DMS153 treated with DMSO at 0.1 percent for 48 hours (cell line): ENCODE data around the gene MYO1B.
"Not testable (repeated sequence)": the region's sequence is repeated elsewhere in the genome, so short reads cannot be mapped to it uniquely, and the experiment has no call there.

ENCODE experiments used
- DNase-seq: peaks from one replicate; lab custom pipeline; 2025; ENCODE audit not compliant: unreplicated experiment; lab: John Stamatoyannopoulos, UW

Gene MYO1B

GRCh38 chr2:191441496-191442214, 196.5 kb downstream of the MYO1B start:
- no peak for DNase-seq

GRCh38 chr2:191443446-191443845, 198.2 kb downstream of the MYO1B start:
- no peak for DNase-seq

GRCh38 chr2:191446910-191447309, 201.7 kb downstream of the MYO1B start:
- no peak for DNase-seq

- no peak for DNase-seq
These were observed 205.9 kb downstream of the MYO1B start for GRCh38 chr2:191451116-191451515.

- DNase-seq: no peak
These were observed 206.9 kb downstream of the MYO1B start for GRCh38 chr2:191452065-191452464.

GRCh38 chr2:191453761-191454160, 208.6 kb downstream of the MYO1B start:
- no peak for DNase-seq

- DNase-seq: not testable (repeated sequence)
These were observed 211.3 kb downstream of the MYO1B start for GRCh38 chr2:191456506-191456905.

- DNase-seq: no peak
These were observed 214.0 kb downstream of the MYO1B start for GRCh38 chr2:191459158-191459557.

GRCh38 chr2:191462370-191462769, 217.2 kb downstream of the MYO1B start:
- DNase-seq: no peak

- DNase-seq: no peak
These were observed 218.6 kb downstream of the MYO1B start for GRCh38 chr2:191463790-191464189.

- no peak for DNase-seq
These were observed 220.7 kb downstream of the MYO1B start for GRCh38 chr2:191465766-191466420.

GRCh38 chr2:191467113-191467512, 221.9 kb downstream of the MYO1B start:
- DNase-seq: no peak

- DNase-seq: no peak
These were observed 225.1 kb downstream of the MYO1B start for GRCh38 chr2:191470306-191470705.

- DNase-seq: no peak
These were observed 229.3 kb downstream of the MYO1B start for GRCh38 chr2:191474464-191474863.
